Measurements from ENCODE around the gene PVALEF. TPM values are rescaled to one million over a fixed set of nuclear protein-coding genes. Genes with fewer than 3 reads are reported as not detected.

Gene PVALEF
- total RNA-seq, 1 donor from 2014 or later: not detected

DNA sequence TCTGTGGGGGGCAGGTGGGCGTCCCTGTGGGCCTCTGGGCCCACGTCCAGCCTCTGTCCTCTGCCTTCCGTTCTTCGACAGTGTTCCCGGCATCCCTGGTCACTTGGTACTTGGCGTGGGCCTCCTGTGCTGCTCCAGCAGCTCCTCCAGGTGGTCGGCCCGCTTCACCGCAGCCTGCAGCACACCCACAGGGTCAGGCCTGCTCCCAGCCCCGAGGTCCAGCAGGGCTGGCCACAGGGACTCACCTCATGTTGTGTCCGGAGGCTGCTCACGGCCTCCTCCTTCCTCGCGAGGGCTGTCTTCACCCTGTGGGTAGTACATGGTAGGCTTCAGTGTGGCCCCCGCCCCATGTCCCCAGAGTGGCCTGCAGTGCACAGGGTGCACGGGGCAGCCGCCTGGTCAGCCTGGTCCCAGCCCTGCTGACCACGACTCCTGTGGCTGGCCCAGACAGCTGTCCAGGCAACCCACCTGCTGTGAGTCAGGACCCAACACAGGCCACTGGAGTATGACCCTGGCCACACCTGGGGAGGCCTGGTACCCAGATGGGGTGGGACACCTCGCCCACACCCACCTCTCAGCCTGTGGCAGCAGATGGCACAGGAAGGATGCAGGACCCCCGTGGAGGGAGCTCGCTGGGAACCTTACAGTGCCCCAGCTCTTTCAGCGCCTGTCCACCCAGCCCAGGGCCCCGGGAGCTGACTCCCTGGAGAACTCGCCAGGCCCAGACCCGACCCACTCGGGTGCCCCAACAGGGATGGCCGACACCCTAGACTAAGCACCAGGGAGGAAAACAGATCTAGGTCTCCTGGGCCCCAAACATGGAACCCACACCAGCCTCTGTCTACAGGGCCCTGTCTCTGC is 24.6 kb downstream of the PVALEF start:
- no peaks in the 10 kb centered on the region for H3K9me3 Mint-ChIP-seq (ENCODE audit: low read depth)
- H3K27ac Mint-ChIP-seq (ENCODE audit: unreplicated experiment): no peak overlapping the region
- no peaks in the 10 kb centered on the region for H3K27me3 Mint-ChIP-seq (ENCODE audit: low read depth)
- DNase-seq (ENCODE audit: low spot score): no peak
- H3K4me1 Mint-ChIP-seq (ENCODE audit: low read depth): no peaks in the 10 kb centered on the region
- peaks cover 2% of the 10 kb centered on the region for H3K36me3 Mint-ChIP-seq (ENCODE audit: low read depth)
- H3K4me3 Mint-ChIP-seq (ENCODE audit: unreplicated experiment): no peak overlapping the region
- TF ChIP-seq, protein P1, sequence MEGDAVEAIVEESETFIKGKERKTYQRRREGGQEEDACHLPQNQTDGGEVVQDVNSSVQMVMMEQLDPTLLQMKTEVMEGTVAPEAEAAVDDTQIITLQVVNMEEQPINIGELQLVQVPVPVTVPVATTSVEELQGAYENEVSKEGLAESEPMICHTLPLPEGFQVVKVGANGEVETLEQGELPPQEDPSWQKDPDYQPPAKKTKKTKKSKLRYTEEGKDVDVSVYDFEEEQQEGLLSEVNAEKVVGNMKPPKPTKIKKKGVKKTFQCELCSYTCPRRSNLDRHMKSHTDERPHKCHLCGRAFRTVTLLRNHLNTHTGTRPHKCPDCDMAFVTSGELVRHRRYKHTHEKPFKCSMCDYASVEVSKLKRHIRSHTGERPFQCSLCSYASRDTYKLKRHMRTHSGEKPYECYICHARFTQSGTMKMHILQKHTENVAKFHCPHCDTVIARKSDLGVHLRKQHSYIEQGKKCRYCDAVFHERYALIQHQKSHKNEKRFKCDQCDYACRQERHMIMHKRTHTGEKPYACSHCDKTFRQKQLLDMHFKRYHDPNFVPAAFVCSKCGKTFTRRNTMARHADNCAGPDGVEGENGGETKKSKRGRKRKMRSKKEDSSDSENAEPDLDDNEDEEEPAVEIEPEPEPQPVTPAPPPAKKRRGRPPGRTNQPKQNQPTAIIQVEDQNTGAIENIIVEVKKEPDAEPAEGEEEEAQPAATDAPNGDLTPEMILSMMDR (IDR thresholded peaks at IDR 0.05): peak; percentile 29

DNA sequence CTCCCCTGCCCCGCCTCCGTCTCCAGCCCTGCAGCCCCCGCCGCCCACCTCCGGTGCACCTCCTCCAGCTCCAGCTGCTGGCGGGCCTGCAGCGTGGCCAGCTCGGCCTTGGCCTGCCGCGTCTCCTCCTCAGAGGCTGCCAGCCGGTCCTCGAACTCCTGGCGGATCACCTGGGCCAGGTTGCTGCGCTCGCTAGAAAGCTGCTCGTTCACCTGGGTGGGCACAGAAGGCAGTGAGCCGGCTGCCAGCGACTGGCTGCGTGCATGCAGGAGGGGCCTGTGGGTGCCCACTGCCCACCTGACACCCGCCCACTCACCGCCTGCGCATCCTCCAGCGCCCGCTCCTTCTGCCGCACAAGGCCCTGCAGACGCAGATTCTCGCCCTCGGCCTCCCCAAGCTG is 25.3 kb downstream of the PVALEF start:
- H3K9me3 Mint-ChIP-seq (ENCODE audit: low read depth): no peaks in the 10 kb centered on the region
- H3K4me3 Mint-ChIP-seq (ENCODE audit: unreplicated experiment): no peak overlapping the region
- peak; percentile 91 for DNase-seq (ENCODE audit: low spot score)
- TF ChIP-seq, protein P1 (IDR thresholded peaks at IDR 0.05): no peak
- no peaks in the 10 kb centered on the region for H3K27me3 Mint-ChIP-seq (ENCODE audit: low read depth)
- no peaks in the 10 kb centered on the region for H3K4me1 Mint-ChIP-seq (ENCODE audit: low read depth)
- no peak overlapping the region for H3K27ac Mint-ChIP-seq (ENCODE audit: unreplicated experiment)
- H3K36me3 Mint-ChIP-seq (ENCODE audit: low read depth): peaks cover 2% of the 10 kb centered on the region

DNA sequence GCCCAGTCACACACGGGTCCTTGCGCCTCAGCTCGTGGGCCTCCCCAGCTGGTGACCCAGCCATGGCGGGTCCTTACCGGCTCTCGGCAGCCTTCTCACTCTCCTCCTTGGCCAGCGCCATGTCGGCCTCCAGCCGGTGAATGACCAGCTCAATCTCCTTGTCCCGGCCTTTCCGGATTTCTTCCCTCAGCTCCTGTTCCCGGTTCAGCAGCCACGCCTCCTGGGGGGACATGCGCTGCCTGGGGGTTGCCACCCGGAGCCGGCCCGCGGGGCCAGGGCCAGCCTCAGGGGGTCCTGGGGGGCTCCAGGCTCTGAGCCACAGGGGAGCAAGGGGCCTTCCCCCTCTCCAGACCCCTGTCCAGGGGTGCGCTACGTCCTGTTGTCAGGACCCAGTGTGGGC is 25.8 kb downstream of the PVALEF start:
- Mint-ChIP-seq H3K4me1 (ENCODE audit: low read depth) (no peaks in the 10 kb centered on the region), H3K4me3 (ENCODE audit: unreplicated experiment) (no peak overlapping the region), H3K9me3 (ENCODE audit: low read depth) (no peaks in the 10 kb centered on the region), H3K36me3 (ENCODE audit: low read depth) (peaks cover 2% of the 10 kb centered on the region), H3K27ac (ENCODE audit: unreplicated experiment) (no peak overlapping the region), H3K27me3 (ENCODE audit: low read depth) (no peaks in the 10 kb centered on the region)
- no peak for DNase-seq (ENCODE audit: low spot score)
- TF ChIP-seq, protein P1 (IDR thresholded peaks at IDR 0.05): no peak

DNA sequence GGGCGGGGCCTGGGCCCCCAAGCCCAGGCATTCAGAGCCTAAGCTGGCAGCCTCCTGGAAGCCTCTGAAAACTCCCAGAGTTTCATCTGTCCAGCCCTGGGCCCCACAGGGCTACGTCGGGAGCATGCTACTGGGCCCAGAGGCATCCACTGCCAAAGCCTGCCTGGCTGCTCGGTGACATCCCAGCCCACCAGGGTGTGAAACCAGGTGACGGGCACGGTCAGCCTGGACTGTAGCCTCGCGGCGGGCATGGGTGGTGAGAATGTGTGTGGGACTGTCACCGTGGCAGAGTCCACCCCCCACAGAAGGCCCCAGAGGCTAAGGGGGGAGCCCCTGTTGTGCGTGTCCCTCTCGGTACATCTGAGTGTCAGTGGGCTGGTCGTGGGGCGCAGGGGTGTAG is 26.3 kb downstream of the PVALEF start:
- H3K27me3 Mint-ChIP-seq (ENCODE audit: low read depth): no peaks in the 10 kb centered on the region
- TF ChIP-seq, protein P1 (IDR thresholded peaks at IDR 0.05): no peak
- DNase-seq (ENCODE audit: low spot score): no peak
- no peak overlapping the region for H3K4me3 Mint-ChIP-seq (ENCODE audit: unreplicated experiment)
- H3K27ac Mint-ChIP-seq (ENCODE audit: unreplicated experiment): no peak overlapping the region
- no peaks in the 10 kb centered on the region for H3K4me1 Mint-ChIP-seq (ENCODE audit: low read depth)
- peaks cover 2% of the 10 kb centered on the region for H3K36me3 Mint-ChIP-seq (ENCODE audit: low read depth)
- no peaks in the 10 kb centered on the region for H3K9me3 Mint-ChIP-seq (ENCODE audit: low read depth)

DNA sequence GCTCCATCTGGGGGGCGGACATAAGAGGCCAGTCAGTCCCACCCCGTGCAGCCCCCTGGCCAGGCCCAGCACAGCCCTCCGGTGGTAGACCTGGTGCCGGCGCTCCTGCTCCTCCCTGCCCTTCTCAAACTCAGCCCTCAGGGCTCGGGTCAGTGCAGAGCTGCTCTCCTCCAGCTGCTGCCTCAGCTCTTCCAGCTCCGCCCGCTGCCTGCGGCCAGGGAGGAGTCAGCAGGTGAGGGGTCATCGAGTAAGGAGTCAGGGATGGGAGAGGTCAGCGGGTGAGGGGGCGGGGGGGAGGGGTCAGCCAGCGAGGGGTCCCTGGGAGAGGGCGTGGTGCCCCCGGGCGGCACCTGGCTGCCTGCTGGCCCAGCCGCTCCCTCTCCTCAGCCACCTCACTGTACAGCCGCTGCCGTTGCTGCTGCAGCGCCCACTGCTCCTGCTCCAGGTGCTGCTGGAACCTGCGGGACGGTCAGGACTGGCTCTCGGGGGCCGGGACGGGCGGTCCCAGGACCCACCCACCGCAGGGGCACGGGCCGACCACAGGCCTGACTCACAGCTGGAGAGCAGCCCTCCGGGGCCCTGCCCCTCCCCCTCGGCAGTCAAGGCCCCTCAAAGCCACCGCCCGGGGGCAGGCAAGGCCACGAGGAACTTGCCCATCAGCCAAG is 27.2 kb downstream of the PVALEF start:
- Mint-ChIP-seq H3K27ac (ENCODE audit: unreplicated experiment) (no peak overlapping the region), H3K36me3 (ENCODE audit: low read depth) (peaks cover 2% of the 10 kb centered on the region), H3K4me1 (ENCODE audit: low read depth) (no peaks in the 10 kb centered on the region), H3K27me3 (ENCODE audit: low read depth) (no peaks in the 10 kb centered on the region), H3K9me3 (ENCODE audit: low read depth) (no peaks in the 10 kb centered on the region), H3K4me3 (ENCODE audit: unreplicated experiment) (no peak overlapping the region)
- peak; percentile 93 for DNase-seq (ENCODE audit: low spot score)
- TF ChIP-seq, protein P1 (IDR thresholded peaks at IDR 0.05): no peak

Measured in chondrocyte (in vitro differentiated cells).